Activated CD4-positive, alpha-beta T cell treated with anti-CD3 and anti-CD28 coated beads, Interleukin-2, amount 50 U/mL, for 4 hours (primary cell): ENCODE results near the gene ZNF750.

Source experiments
- DNase-seq, 2 experiments: peaks; one replicate each; pipeline ENCODE4 v3.0.0-alpha.2; 2020

Gene ZNF750

DNA sequence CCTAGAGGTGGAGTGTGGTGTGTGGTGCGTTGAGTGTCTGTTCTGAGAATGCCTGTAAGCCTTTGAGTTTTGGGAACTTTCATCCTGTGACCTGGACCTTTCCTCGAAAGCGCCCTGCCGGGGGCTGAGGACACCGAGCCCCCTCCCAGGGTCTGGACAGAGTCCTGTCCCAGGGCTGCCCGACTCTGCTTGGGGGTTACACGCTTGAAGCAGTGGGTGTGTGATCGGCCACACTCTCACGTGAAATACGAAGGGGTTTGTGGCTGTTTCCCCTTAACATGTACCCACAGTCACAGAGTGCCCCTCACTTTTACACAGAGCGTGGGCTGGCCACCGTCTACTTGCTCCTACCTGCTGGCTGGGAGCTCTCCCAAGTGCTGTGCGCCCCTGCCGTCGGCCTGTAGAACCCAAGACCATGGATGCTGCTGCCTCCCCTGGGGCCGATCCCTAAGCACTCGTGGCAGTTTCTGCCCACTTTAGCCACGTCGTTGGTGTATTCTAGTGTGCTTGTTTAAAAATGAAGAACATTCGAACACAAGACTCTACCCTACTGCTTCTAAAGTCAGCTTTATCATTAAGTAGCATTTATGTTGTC is 6.8 kb downstream of the ZNF750 start:
- DNase-seq: no peak

DNA sequence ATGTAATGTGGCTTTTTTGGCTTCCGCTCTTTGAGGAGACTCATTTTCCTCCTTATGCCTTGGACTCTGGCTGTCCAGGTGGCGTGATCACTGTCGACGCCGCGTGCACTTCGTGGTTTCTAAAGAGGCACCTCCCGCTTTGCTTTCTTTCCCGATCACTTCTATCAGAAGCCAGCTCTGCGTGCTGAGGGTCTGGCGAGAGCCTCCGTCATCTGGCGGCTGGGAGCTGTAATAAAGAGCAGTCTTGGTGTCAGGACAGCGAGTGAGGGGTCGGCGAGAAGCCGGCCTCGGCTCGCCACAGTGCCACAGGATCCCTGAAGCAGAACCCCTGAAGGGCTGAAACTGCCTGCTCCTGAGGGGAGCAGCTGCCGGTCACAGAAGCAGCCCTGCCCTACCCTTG is 7.4 kb downstream of the ZNF750 start:
- DNase-seq: no peak

DNA sequence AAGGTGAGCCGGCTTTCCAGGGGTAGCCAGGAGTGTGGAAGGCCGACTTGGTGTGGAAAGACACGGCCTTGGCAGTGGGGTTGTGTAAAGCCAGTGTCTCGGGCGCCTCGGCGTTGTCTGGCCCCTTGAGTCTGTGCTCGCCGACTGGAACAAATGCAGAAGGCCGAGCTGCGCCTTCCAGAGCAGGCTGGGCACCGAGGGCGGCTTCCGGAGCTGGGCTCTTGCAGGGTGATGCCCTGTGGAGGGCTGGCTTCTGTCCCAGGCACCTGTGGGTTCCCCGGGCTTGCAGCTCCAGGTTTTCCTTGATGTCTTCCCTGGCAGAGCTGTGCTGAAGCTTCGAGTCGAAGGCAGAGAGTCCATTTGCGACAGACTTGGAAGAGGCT is 8.0 kb downstream of the ZNF750 start:
- no peak for DNase-seq

DNA sequence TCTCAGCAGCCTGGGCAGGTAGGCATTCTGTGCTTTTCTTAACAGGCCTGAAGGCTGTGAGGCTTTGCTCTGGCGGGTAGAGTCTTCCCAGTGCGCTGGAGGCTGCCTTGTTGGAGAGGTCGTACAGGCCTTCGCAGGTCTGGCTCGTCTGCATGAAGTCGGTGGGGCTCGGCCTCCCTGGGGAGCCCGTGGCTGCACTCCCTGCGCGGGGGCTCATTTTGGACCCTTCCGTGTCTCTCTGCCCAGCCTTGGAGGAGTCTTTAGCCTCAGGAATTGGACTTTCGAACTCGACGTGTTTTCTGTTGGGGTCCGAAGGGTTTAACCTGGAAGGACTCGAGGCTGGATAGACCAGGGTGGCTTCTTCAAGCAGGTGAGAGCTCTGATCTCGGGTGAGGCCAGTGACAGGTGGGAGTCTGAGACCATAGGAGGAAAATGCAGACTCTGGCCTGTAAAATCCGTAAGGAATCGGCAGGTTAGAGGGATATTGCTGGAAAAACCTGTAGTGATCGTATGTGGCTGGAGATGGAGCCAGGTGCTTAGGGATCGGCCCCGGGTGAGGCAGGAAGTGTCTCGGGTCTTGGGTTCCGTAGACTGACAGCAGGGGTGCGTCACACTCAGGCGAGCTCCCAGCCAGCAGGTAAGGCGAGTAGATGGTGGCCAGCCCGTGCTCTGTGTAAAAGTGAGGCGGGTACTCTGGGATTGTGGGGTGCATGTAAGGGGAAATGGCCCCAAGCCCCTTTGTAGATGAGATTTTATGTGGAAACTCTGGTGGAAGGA is 8.6 kb downstream of the ZNF750 start:
- DNase-seq: no peak

DNA sequence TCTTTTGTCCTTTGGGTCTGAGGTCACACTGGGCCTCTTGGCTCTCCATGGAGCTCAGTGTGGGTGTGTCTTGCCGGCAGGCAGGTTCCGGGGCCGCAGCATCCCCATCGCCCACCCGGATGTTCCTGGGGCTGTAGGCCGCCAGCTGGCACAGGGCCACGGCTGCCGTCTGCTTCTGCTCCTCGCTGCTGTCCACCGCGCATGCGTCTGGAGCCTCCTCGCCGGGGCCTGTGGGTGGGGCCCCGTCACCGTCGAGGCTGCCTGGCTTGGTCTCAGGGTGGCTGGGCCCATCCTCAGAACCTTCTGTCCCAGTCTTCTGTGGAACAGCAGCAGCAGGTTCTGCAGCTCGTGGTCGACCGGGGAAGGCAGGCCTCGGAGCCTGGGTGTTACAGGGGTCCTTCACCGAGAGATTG is 9.6 kb downstream of the ZNF750 start:
- DNase-seq: no peak

DNA sequence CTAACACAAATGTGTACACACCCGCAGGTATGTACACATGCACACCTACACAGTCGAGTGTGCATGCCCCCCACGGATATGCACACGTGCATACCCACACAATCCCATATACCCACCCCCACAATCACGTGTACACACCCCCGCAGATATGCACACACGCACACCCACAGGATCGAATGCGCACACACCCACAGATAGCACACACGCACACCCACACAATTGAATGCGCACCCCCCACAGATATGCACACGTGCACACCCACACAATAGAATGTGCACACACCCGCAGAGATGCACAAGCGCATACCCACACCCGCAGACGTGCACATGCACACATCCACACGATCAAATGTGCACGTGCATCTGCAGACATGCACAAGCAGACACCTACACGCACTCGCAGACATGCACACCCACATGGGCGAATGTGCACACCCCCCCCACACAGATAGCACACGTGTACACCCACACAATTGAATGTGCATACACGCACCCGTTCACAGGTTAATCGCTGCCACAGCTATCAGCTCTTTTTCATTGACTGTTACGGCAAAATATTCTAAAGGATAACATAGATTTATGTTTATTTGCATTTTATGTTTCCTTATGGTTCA is 10.8 kb downstream of the ZNF750 start:
- DNase-seq: no peak

DNA sequence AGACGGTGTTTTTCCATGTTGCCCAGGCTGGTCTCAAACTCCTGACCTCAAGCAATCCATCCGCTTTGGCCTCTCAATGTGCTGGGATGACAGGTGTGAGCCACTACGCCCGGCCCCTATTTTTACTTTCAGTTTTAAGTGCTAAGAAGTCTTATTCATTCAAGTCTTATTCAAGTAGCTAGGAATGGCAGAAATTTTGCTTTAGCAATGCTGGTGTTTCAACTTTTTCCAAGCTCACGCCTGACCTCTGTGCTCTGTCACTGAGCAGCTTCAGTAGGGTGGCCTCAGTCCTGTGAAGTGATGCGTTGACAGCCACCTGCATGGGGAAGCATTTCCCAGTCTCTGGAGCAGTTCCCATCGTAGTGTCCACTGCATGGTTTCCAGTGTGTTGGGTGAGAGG is 12.9 kb downstream of the ZNF750 start:
- DNase-seq: no peak

DNA sequence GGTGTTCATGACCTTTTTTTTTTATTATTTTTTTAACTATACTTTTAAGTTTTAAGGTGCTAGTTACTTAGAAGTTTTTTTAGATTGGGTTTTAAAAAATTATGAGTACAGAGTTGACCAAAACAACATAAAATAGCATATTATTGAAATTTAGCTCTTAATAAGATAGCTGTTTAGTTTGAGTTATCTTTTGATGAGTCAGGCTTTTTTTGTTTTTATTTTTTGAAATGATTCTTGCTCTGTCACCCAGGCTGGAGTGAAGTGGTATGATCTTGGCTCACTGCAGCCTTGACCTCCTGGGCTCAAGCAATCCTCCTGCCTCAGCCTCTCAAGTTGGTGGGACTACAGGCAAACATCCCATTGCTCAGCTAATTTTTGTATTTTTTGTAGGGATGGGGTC is 13.6 kb downstream of the ZNF750 start:
- no peak for DNase-seq

DNA sequence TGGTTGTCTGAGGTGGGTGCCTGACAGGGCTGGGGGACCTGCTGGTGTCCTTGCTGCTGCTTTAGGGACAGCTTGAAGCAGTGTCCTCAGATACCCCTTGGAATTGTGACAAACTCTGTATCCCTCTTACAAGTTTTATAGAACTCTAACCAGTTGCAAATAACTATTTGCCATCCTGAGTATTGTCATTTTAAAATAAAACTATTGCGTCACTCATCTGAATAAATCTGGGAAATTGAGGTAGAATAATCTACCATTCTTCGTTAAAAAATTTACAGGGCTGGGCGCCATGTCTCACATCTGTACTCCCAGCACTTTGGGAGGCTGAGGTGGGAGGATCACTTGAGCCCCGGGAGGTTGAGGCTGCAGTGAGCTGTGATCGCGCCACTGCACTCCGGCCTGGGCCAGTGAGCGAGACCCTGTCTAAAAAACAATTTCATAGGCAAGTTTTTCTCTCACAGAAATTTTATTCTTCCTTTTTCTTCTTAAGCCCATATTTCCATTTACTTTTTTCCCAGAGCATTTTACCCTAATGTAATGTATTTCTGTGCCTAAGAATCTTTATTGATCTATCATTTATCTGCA is 14.2 kb downstream of the ZNF750 start:
- DNase-seq: no peak

DNA sequence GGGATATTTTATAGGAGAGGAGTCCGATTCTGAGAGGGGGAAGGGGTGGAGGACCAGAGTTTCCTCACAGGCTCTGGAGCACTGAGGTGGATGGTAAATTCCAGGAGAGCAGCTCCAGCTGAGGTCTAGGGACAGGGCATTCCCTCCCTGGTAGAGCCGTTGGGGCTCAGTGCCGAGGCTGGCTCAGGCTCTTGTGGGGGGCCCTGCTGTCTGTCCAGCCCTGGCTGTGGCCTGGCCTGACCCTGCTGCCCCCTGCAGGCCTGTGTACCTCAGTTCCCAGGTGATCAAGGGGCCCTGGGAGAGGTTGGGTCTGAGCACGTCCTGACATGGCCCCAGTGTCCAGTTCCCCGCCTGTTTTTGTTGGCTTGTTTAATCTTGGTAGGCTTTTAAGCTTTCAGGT is 16.8 kb downstream of the ZNF750 start:
- no peak for DNase-seq

DNA sequence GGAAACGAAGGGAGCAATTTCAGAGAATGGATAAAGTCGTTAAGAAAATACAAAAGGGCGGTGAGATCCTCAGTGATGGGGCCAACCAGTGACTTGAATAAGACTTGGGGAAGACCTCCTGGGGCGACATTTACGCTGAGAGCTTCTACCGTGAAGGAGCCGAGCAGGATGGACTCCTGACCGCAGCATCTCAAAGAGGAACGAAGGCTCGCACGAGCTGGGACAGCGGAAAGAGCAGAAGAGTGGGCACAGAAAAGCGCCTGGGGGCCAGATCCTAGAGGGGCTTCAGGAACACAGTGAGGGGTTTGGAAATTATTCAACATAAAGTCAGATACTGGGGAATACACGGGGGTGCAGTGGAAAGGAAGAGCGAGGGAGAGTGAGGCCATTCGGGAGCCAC is 17.5 kb downstream of the ZNF750 start:
- DNase-seq: no peak

DNA sequence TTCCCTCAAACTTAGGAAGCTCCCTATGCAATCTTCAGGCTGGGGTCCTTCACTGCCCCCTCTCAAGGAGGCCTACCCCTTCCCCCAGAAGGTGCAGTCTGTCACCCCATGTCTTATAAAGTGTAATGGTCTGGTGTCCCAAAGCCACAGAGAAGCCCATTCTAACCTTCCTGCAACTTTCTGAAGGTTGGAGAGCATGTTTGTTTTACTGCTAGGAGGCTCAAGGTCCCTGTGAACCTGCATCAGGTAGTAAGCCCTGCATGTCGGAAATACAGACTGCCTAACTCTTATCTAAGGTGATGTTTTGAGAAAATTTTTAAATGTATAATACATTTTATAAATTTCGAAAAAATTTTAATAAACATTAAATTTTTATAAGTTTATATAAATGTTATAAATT is 18.3 kb downstream of the ZNF750 start:
- no peak for DNase-seq

DNA sequence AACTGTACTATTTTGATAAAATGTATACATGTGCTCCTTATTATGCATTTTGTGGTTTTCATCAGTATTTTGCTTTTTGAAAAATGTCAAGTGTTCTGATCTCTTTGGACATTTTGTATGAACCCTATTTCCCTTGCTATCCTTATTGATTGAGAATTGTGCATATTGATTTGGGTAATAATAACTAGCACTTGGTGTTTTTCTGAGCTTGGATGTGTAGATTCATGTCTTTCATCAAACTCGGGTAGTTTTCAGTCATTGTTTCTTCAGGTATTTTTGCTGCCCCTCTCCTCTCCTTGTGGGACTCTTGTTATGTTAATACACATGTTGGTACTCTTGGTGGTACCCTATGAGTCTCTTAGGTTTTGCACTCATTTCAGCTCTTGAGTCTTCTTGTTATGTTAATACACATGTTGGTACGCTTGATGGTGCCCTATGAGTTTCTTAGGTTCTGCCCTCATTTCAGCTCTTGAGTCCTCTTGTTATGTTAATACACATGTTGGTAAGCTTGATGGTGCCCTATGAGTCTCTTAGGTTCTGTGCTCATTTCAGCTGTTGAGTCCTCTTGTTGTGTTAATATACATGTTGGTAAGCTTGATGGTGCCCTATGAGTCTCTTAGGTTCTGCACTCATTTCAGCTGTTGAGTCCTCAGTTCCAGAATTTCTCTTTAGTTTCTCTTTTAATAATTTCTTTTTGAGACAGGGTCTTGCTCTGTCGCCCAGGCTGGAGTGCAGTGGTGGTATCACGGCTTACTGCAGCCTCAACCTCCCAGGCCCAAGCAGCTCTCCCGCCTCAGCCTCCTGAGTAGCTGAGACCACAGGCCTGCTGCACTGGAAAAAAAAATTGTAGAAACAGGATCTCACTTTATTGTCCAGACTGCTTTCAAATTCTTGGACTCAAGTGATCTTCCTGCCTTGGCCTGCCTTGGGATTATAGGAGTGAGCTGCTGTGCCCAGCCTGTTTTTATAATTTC is 19.3 kb downstream of the ZNF750 start:
- DNase-seq: no peak

DNA sequence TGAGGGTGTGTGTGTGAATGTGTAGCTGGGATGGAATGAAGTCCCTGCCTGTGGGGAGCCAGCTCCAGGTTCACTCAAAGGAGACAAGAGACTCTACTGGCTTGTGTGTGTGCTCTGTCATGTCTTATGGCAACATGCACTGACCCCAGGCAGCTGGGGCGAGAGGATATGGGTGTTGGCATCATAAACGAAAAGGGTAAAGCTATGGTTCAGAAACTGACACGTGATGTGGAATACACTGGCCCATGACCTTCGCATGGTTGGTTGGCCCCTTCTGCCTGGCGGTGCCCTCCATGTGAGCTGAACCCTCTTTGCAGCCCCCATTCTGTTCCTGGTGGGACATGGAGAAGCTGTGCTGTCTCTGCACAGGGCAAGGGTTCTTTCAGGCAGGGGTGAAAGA is 21.9 kb downstream of the ZNF750 start:
- DNase-seq: no peak

DNA sequence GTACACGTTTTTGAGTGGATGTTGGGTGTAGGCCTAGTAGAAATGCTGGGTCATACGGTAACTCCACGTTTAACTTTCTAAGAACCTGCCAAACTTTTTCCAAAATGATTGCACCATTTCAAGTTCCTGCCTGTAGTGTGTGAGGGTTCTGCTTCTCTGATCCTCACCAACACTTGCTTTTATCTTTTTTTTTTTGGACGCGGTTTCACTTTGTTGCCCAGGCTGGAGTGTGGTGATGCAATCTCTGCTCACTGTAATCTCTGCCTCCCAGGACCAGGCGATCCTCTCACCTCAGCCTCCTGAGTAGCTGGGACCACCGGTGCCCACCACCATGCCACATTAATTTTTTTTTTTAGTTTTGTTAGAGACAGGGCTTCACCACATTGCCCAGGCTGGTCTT is 23.5 kb downstream of the ZNF750 start:
- DNase-seq: no peak

DNA sequence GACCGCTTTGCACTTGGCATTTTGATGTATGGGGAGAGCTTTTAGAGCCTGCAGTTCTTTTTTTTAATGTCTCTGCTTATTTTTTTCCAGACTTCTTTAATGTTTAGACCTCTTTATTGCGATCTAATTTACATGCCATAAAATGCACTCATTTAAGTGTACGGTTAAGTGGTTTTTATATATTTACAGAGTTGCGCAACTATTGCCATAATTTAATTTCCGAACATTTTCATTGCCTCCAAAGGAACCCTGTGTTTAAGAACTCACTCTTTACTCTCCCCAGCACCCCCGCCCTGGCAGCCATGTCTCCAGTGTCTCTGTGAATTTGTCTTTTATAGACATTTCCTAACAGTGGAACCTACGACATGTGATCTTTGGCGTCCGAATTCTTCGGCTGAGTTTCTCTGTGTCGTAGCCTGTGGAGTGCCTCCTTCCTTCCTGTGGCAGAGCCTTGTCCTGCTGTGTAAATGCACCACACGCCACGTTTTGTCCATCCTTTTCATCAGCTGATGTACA is 24.0 kb downstream of the ZNF750 start:
- DNase-seq: no peak

DNA sequence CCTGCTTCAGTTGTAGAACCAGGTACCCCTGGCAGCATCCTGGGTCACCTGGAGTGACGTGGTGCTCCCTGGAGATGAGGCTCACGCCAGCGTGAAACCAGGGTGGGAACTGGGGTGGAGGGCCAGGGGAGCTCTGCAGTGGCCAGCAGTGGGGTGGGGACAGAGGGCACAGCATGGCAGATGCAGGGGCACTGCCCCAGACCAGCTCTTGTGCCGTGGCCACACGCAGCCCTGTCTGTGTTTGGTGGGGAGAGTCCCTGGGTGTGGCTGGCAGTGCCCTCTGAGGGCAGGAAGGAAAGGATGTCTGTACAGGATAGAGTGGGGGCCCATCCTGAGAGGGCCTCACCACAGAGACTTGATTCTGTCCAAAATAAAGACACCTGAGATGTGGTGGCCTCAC is 24.5 kb downstream of the ZNF750 start:
- no peak for DNase-seq

DNA sequence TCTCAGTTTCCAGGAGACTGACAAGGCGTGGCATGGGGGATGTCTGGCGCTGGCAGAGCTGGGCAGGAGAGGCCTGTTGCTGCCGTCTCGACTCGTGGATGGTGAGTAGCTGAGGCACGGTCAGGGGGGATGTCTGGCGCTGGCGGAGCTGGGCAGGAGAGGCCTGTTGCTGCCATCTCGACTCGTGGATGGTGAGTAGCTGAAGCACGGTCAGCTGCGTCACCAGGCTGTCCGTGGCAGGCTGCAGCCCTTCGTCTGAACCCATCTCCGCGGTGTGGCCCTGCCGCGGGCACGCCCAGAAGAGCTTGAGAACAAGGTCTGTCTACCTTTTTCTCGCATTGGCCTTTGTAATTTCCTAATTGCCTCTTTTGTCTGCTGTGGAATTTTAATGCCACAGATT is 25.0 kb downstream of the ZNF750 start:
- no peak for DNase-seq

DNA sequence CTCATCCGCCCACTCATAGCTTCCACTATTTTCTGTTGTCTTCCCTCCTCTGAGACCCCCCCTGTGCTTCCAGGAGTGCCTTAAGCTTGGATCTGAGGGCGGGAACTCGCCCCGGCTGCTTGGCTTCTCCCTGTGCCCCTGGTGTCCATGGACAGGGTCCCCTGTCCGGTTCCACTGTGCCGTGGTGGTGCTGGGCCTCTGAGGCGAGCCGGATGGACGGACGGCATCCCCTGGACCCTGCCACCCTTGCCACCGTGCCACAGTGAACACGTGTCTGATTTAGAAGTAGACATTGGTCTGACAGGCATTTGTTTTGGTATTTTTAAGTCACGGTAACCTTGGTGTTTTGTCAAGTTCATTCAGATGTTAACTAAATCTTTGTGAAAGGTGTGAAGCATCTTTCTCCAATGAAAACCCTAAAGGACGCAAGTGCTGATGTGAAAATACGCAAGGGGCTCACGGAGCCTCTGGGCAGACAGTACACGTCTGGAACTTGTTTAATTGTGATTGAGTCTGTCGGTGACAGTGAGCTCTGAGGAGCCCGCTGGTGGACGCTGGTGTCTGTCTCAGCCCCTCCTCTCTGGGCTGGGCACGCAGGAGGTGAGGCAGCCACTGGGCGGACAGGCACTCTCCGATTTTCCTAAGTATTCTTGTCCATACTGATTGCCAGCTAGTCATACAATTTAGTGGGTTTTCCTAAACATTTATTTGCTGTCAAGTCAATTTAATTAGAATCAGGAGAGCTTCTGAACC is 26.3 kb downstream of the ZNF750 start:
- DNase-seq: no peak

DNA sequence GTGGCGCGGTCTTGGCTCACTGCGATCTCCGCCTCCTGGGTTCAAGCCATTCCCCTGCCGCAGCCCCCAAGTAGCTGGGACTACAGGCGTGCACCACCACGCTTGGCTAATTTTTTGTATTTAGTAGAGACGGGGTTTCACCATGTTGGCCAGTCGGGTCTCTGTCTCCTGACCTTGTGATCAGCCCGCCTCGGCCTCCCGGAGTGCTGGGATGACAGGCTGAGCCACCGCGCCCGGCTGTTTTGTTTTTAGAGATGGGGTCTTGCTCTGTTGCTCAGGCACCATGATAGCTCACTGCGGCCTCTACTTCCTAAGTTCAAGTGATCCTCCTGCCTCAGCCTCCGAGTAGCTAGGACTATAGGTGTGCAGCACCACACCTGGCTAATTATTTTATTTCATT is 27.2 kb downstream of the ZNF750 start:
- no peak for DNase-seq

DNA sequence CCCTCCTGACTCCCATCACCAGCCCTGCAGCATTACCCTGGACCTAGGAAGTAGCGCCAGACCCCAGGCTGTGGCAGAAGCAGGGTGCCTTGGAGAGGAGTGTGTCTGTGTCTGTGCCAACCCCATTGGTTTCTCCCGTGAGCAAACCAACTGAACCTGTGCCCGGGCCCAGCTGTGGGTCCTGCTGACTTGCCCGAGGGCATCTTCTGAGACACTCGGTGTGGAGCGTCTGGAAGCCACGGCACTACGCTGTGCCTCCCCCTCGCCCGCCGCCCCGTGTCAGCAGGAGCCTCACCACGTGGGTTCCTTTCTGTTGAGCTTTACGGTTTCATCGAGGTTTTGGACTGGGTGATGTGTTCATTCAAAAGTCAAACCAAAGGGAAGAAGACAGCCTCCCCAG is 27.8 kb downstream of the ZNF750 start:
- DNase-seq: no peak
